ENCODE data around the gene ZSCAN25.
"Not testable (repeated sequence)": the region's sequence is repeated elsewhere in the genome, so short reads cannot be mapped to it uniquely, and the experiment has no call there.

ZSCAN25 gene

GRCh38 chr7:99651290-99651689 is 34.5 kb downstream of the ZSCAN25 start:
- no peak for DNase-seq

GRCh38 chr7:99652671-99653070 is 35.9 kb downstream of the ZSCAN25 start:
- no peak for DNase-seq

GRCh38 chr7:99653269-99653668 is 36.5 kb downstream of the ZSCAN25 start:
- DNase-seq, result not testable (repeated sequence)

- DNase-seq, result no peak
Observed at GRCh38 chr7:99653754-99654153, 37.0 kb downstream of the ZSCAN25 start.

GRCh38 chr7:99654626-99655025 is 37.9 kb downstream of the ZSCAN25 start:
- not testable (repeated sequence) for DNase-seq

GRCh38 chr7:99657879-99658278 is 41.1 kb downstream of the ZSCAN25 start:
- DNase-seq, result not testable (repeated sequence)

- peak; percentile 73 for DNase-seq
Observed at GRCh38 chr7:99665312-99666012, 48.7 kb downstream of the ZSCAN25 start.

- DNase-seq, result peak; percentile 14
Observed at GRCh38 chr7:99666013-99666395, 49.3 kb downstream of the ZSCAN25 start.

GRCh38 chr7:99667179-99667578 is 50.4 kb downstream of the ZSCAN25 start:
- DNase-seq, result no peak

GRCh38 chr7:99668541-99668940 is 51.8 kb downstream of the ZSCAN25 start:
- no peak for DNase-seq

GRCh38 chr7:99669782-99670181 is 53.0 kb downstream of the ZSCAN25 start:
- no peak for DNase-seq

- DNase-seq, result no peak
Observed at GRCh38 chr7:99672573-99672972, 55.8 kb downstream of the ZSCAN25 start.

- DNase-seq, result no peak
Observed at GRCh38 chr7:99674995-99675742, 58.4 kb downstream of the ZSCAN25 start.

- no peak for DNase-seq
Observed at GRCh38 chr7:99677013-99677647, 60.4 kb downstream of the ZSCAN25 start.

- DNase-seq, result no peak
Observed at GRCh38 chr7:99677648-99678045, 60.9 kb downstream of the ZSCAN25 start.

- no peak for DNase-seq
Observed at GRCh38 chr7:99679032-99679399, 62.3 kb downstream of the ZSCAN25 start.

GRCh38 chr7:99679400-99680191 is 62.9 kb downstream of the ZSCAN25 start, which contains the start of gene CYP3A5:
Gene CYP3A5 (minus strand): TSS chr7:99679996. CDS start chr7:99679896, 100 bp downstream.
- no peak for DNase-seq

Measured in hematopoietic multipotent progenitor cell treated with erythropoietin and hydrocortisone succinate and interleukin-3 and kit ligand, for 6 days (in vitro differentiated cells).